HepG2 (cell line): Measurements from ENCODE around the gene ANKS4B. TPM values are rescaled to one million over a fixed set of nuclear protein-coding genes. Genes with fewer than 3 reads are reported as not detected.

Experiments
- ATAC-seq: fragments of 200-7000 bp; cut with Tn5 transposase; 3 replicates; pipeline ENCODE4 v1.9.1; 2020; ENCODE audit warnings: mild to moderate bottlenecking, moderate library complexity
- BruUV-seq: library from RNA; stranded (reverse); fragments of 400-500 nt; replicated peaks from 2 replicates; lab custom pipeline; 2021; lab: Mats Ljungman, UMichigan
- CTCF ChIA-PET: fragments of 300-600 bp; formaldehyde crosslinking; extraction: SDS; loops from one replicate; lab custom pipeline; 2021; ENCODE audit warnings: low total read pairs, inconsistent platforms, low intra/inter-chr PET ratio; lab: Yijun Ruan, JAX
- POLR2A ChIA-PET: fragments of 350-600 bp; sonication (Branson Sonifier 250); formaldehyde crosslinking; loops from one replicate; lab custom pipeline; 2020; ENCODE audit warnings: antibody characterized with exemption, inconsistent platforms; lab: Yijun Ruan, JAX
- DNase-seq: peaks from one replicate; pipeline ENCODE4 v3.0.0-alpha.2; 2015; ENCODE audit warnings: low spot score
- FAIRE-seq: peaks from 3 replicates; lab custom pipeline; 2011; peaks lifted over from hg19 to GRCh38; lab: Jason Lieb, UNC
- H2AFZ ChIP-seq: one replicate; pipeline ENCODE4 v1.6.1; 2011; ENCODE audit warnings: low read length, inconsistent platforms
- H3K27ac ChIP-seq: fragments of 300-600 bp; 3 replicates; pipeline ENCODE4 v1.8.0; 2011; ENCODE audit warnings: mixed run types, mild to moderate bottlenecking, mixed read lengths, low read length, inconsistent platforms; ENCODE audit not compliant: insufficient read depth; ENCODE audit errors: extremely low read length
- H3K27me3 ChIP-seq, 2 experiments: fragments of 200-600 bp in 1 of 2; 2 replicates in 1 of 2; 3 replicates in 1 of 2; pipeline versions ENCODE4 v1.6.0 to v1.8.0; 2011; ENCODE audit warnings: low read length in 2 of 2, mild to moderate bottlenecking in 2 of 2, moderate library complexity in 2 of 2, inconsistent platforms in 1 of 2; ENCODE audit not compliant: insufficient read depth in 2 of 2, control insufficient read depth in 1 of 2
- H3K36me3 ChIP-seq, 2 experiments: fragments of 200-600 bp in 1 of 2; replicated peaks in 1 of 2; 2 replicates in 1 of 2; 3 replicates in 1 of 2; pipeline versions ENCODE4 v1.5.1 to v1.8.0; 2011; ENCODE audit warnings: low read length in 2 of 2, inconsistent platforms in 1 of 2; ENCODE audit not compliant: insufficient read depth in 2 of 2, control insufficient read depth in 1 of 2
- H3K4me1 ChIP-seq: 2 replicates; pipeline ENCODE4 v1.5.1; 2012; ENCODE audit warnings: low read length, inconsistent platforms; ENCODE audit not compliant: insufficient read depth
- H3K4me2 ChIP-seq: 2 replicates; pipeline ENCODE4 v1.6.0; 2011; ENCODE audit warnings: low read depth, low read length, inconsistent platforms
- H3K4me3 ChIP-seq, 3 experiments: fragments of 200-600 bp in 1 of 3; sonication (generic), shearing (Covaris generic) in 1 of 3; replicated peaks in 1 of 3; 2 replicates each; pipeline ENCODE4 v1.5.1; 2011 to 2016; ENCODE audit warnings: low read length in 3 of 3, inconsistent platforms in 2 of 3, low read depth in 2 of 3, mild to moderate bottlenecking in 2 of 3, control low read depth in 1 of 3, mixed read lengths in 1 of 3; ENCODE audit not compliant: insufficient read depth in 1 of 3
- H3K79me2 ChIP-seq: one replicate; pipeline ENCODE4 v1.6.1; 2011; ENCODE audit warnings: low read length, inconsistent platforms; ENCODE audit not compliant: insufficient read depth
- H3K9ac ChIP-seq: 2 replicates; pipeline ENCODE4 v1.6.0; 2011; ENCODE audit warnings: mild to moderate bottlenecking, low read depth, low read length, inconsistent platforms; ENCODE audit not compliant: insufficient read depth
- H3K9me3 ChIP-seq: 2 replicates; pipeline ENCODE4 v1.5.1; 2012; ENCODE audit warnings: mild to moderate bottlenecking, low read length
- H4K20me1 ChIP-seq: 2 replicates; pipeline ENCODE4 v1.6.0; 2011; ENCODE audit warnings: inconsistent platforms, mild to moderate bottlenecking, low read length, moderate library complexity; ENCODE audit not compliant: insufficient read depth
- ARNTL ChIP-seq: sonication (generic); formaldehyde crosslinking; IDR thresholded peaks from 2 replicates; pipeline ENCODE4 v1.4.0; 2020; ENCODE audit warnings: mild to moderate bottlenecking, missing genetic modification reagents
- ATM ChIP-seq: fragments of 450-650 bp; IDR thresholded peaks from 2 replicates; pipeline ENCODE4 v1.7.1; 2017; ENCODE audit warnings: mild to moderate bottlenecking, borderline replicate concordance
- CHCHD3 ChIP-seq: sonication (generic); formaldehyde crosslinking; IDR thresholded peaks from 2 replicates; pipeline ENCODE4 v1.8.0; 2022; ENCODE audit warnings: mild to moderate bottlenecking, missing genetic modification reagents, moderate library complexity
- EP300 ChIP-seq, 3 experiments: sonication (generic) in 1 of 3; formaldehyde crosslinking in 1 of 3; IDR thresholded peaks; 2 replicates each; pipeline versions ENCODE4 v1.5.1 to v1.6.1; 2011 to 2020; ENCODE audit warnings: low read depth in 2 of 3, low read length in 2 of 3, borderline replicate concordance in 1 of 3, improper control_type of control experiment in 1 of 3, mild to moderate bottlenecking in 1 of 3, missing genetic modification reagents in 1 of 3, moderate library complexity in 1 of 3
- KMT2A ChIP-seq: sonication (generic); formaldehyde crosslinking; IDR thresholded peaks from 2 replicates; pipeline ENCODE4 v1.4.0; 2020; ENCODE audit warnings: missing genetic modification reagents
- NRL ChIP-seq: sonication (generic); formaldehyde crosslinking; IDR thresholded peaks from 2 replicates; pipeline ENCODE4 v1.5.0; 2020; ENCODE audit warnings: missing genetic modification reagents, mild to moderate bottlenecking, moderate library complexity, borderline replicate concordance
- RNF2 ChIP-seq: fragments of 450-650 bp; conservative IDR thresholded peaks from 2 replicates; pipeline ENCODE4 v1.6.1; 2016; ENCODE audit warnings: low read depth
- SCMH1 ChIP-seq: sonication (generic); formaldehyde crosslinking; IDR thresholded peaks from 2 replicates; pipeline ENCODE4 v1.9.0; 2021; ENCODE audit warnings: missing genetic modification reagents, mild to moderate bottlenecking, borderline replicate concordance
- ZBTB38 ChIP-seq: sonication (generic); formaldehyde crosslinking; IDR thresholded peaks from 2 replicates; pipeline ENCODE4 v1.5.1; 2020; ENCODE audit warnings: mild to moderate bottlenecking, missing genetic modification reagents
- WGBS: methylation state at CpG from one replicate; pipeline ENCODE4 v1.1.6; 2017; ENCODE audit warnings: low lambda C conversion rate; 5-methylcytosine and 5-hydroxymethylcytosine counted together
- in situ Hi-C: cut with HindIII; loops from 2 replicates; pipeline ENCODE4 v1.10.0; 2017; ENCODE audit warnings: low pct_unique_long_range_greater_than_20kb; ENCODE audit not compliant: extremely low pct_ligation_motif_present
- intact Hi-C: fragments of 100-400 bp; cut with micrococcal nuclease; formaldehyde crosslinking; loops from one replicate; pipeline ENCODE4 v1.10.0; 2022; ENCODE audit not compliant: unreplicated experiment
- polyA plus RNA-seq, 8 experiments: library from polyadenylated mRNA; depleted of rRNA in 3 of 8; stranded (reverse) in 7 of 8; unstranded in 1 of 8; fragments of >200 nt; fragmentation: Illumina TruSeq in 4 of 8; extraction: Trizol in 4 of 8; gene quantifications; 2 replicates each; pipeline versions ENCODE4 v1.2.1 to v1.2.3, GENCODE V29; 2011 to 2016; ENCODE audit warnings: low read depth in 4 of 8, missing spikeins in 1 of 8, mixed read lengths in 1 of 8; ENCODE audit not compliant: insufficient read depth in 1 of 8
- total RNA-seq, 5 experiments: library from RNA; depleted of rRNA; stranded (reverse); fragments of >200 nt; fragmentation: Illumina TruSeq; extraction: Trizol; gene quantifications; 2 replicates each; pipeline ENCODE4 v1.2.3, GENCODE V29; 2016; ENCODE audit warnings: low read depth in 1 of 5
- TF ChIP-seq, protein P1 (sequence below): sonication (generic); formaldehyde crosslinking; IDR thresholded peaks from 2 replicates; pipeline ENCODE4 v1.8.1; 2023; ENCODE audit warnings: missing genetic modification reagents, mild to moderate bottlenecking, borderline replicate concordance

Gene ANKS4B
- total and polyA plus RNA-seq, 2 of the 13 experiments (the other 11 are each of a cell fraction or from before 2014, with no cell fraction given): 6.5 to 30.0 TPM

DNA sequence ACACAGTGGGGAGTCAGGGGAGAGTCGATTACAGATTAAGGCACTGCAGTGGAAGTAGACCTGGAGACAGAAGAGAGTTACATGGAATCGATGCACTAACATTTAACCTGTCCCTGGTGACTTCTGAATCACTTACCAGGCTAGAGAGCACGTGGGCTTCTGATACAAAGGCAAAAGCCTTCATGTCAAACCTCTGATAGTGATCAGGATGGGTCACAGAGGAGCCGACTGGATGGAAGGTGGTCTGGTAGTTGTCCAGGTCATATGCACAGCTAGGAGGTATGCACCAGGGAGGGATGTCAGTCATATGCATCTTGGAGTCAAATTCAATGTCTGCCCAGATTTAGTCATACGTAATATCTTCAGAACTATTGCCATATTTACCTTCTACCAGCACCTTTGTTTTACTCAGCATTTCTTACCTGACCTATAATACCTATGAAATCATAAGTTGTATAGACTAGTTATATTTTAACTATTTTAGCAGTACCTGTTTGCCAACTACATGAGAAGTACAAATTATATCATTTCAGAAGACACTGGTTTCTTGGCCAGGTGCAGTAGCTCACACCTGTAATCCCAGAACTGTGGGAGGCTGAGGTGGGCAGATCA, 33.8 kb upstream of the ANKS4B start:
- intact Hi-C loops (no loop called here), in situ Hi-C loops (no loop called here)
- Histone ChIP-seq H3K9ac (no peak overlapping the region), H2AFZ (no peak overlapping the region), H3K4me2 (no peak overlapping the region), H3K36me3 (no peaks in the 10 kb centered on the region), H3K27ac (no peak overlapping the region), H3K9me3 (no peaks in the 10 kb centered on the region), H3K27me3 (peaks cover 10 to 58% of the 10 kb centered on the region in 2 experiments), H3K79me2 (no peaks in the 10 kb centered on the region), H3K4me1 (peaks cover 8% of the 10 kb centered on the region; the same call in 1 of the 2 replicates), H3K4me3 (no peak overlapping the region), H4K20me1 (no peaks in the 10 kb centered on the region)
- BruUV-seq: no TSS peak
- DNase-seq (no peak), ATAC-seq (no peak), FAIRE-seq (no peak)
- TF ChIP-seq NRL (CRISPR knock-in tag) (no peak), ATM (no peak), ZBTB38 (CRISPR knock-in tag) (no peak), SCMH1 (CRISPR knock-in tag) (no peak), EP300 (IDR thresholded peaks at IDR 0.05; ENCODE audit: low read depth in 2 of 2, low read length in 2 of 2) (no peak), EP300 (CRISPR knock-in tag; IDR thresholded peaks at IDR 0.05; ENCODE audit: borderline replicate concordance) (no peak), ARNTL (CRISPR knock-in tag) (no peak), CHCHD3 (no peak), RNF2 (no peak), KMT2A (no peak)
- TF ChIP-seq, protein P1, sequence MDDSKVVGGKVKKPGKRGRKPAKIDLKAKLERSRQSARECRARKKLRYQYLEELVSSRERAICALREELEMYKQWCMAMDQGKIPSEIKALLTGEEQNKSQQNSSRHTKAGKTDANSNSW (CRISPR knock-in tag): no peak
- WGBS: 9% methylated on average over 5 of the region's 5 CpGs
- ChIA-PET POLR2A (interaction anchor here (1.3 kb wide), 1 partner anchor 34 kb away, joined by 5 read pairs; the partner anchor contains the start of gene ANKS4B), CTCF (no interaction called here)
